Measurements from ENCODE around the gene OR11H6.
"Not testable (repeated sequence)": the region's sequence is repeated elsewhere in the genome, so short reads cannot be mapped to it uniquely, and the experiment has no call there.

OR11H6 gene, protein sequence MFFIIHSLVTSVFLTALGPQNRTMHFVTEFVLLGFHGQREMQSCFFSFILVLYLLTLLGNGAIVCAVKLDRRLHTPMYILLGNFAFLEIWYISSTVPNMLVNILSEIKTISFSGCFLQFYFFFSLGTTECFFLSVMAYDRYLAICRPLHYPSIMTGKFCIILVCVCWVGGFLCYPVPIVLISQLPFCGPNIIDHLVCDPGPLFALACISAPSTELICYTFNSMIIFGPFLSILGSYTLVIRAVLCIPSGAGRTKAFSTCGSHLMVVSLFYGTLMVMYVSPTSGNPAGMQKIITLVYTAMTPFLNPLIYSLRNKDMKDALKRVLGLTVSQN

DNA sequence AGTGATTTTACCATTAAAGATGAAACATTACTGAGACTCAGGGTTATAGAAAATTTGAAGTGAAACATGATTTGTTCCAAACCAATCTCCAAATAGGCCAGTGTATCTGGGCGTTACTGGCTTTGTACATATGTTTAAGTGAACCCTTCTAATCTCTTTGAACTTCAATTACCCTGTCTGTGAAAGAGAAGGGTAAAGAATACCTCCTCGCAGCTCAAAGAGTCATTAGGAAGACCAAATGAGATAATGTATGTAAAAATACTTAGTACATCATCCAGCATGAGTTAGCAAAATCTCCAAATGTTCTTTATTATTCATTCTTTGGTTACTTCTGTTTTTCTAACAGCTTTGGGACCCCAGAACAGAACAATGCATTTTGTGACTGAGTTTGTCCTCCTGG, at the start of gene OR11H6:
TSS of gene OR11H6 (plus strand) at position 301 of the 400 bp plus-strand sequence. CDS start at position 301, 0 bp downstream.
- no peak for DNase-seq (ENCODE audit: low read depth, low spot score)

DNA sequence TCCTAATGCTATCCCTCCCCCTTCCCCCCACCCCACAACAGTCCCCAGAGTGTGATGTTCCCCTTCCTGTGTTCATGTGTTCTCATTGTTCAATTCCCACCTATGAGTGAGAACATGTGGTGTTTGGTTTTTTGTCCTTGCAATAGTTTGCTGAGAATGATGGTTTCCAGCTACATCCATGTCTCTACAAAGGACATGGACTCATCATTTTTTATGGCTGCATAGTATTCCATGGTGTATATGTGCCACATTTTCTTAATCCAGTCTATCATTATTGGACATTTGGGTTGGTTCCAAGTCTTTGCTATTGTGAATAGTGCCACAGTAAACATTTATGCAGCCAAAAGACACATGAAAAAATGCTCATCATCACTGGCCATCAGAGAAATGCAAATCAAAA, 49.3 kb upstream of the OR11H6 start:
- DNase-seq (ENCODE audit: low read depth, low spot score): not testable (repeated sequence)

DNA sequence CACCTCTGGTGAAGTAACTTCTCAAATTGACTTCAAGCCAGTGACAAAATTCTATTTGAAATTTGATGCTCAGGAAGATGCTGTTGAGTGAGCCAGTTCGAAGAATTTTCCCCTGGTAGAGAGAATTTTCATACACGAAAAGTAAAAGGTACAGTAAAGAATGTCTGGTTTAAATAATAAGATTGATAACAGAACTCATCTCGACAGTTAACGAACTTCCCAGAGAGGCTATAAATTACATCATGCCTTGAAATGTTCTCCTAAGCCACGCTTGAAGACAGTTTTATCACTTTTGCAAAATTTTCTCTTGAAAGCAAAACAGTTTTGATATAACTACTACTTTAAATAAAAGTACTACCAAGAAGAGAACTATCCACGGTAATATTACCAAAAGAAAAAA, 47.2 kb upstream of the OR11H6 start:
- no peak for DNase-seq (ENCODE audit: low read depth, low spot score)

DNA sequence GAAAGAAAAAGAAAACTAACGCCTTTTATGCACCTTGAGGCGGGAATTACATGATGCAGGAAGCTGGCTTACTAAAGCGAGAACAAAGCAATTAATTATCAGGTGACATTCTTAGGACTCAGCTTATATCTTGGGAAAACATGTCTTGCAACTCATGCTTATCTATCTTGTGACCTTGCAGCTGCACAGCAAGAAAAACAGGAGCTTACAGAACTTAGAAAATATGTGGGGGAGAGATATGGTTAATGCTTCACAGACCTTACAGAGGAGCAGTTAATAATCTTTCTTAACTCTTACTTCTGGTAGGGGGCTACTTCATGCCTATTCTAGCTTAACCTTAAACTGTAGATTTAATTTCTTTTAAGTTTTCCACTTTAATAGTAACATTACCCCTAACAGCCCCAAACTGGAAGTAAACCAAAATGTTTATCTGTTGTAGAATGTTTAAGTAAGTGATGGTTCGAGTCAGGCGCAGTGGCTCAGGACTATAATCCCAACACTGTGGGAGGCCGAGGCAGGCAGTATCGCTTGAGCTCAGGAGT, 46.0 kb upstream of the OR11H6 start:
- DNase-seq (ENCODE audit: low read depth, low spot score): no peak

DNA sequence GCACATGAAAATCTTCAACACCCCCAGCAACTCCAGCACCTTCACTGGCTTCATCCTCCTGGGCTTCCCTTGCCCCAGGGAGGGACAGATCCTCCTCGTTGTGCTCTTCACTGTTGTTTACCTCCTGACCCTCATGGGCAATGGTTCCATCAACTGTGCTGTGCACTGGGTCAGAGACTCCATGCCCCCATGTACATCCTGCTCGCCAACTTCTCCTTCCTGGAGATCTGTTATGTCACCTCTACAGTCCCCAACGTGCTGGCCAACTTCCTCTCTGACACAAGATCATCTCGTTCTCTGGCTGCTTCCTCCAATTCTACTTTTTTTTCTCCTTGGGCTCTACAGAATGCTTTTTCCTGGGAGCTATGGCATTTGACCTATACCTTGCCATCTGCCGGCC, 44.3 kb upstream of the OR11H6 start:
- no peak for DNase-seq (ENCODE audit: low read depth, low spot score)

DNA sequence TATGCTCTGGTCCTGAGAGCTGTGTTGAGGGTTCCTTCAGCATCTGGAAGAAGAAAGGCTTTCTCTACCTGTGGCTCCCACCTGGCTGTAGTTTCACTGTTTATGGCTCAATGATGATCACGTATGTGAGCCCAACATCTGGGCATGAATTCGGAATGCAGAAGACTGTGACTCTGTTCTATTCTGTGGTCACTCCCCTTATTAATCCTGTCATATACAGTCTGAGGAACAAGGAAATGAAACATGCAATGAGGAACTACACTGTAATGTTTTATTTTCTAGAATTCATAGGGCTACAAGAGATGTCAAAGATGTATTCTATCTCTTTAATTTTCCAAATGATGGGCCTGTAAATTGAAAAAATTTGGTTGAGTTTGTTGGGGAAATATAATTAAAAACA, 43.6 kb upstream of the OR11H6 start:
- DNase-seq (ENCODE audit: low read depth, low spot score): no peak

DNA sequence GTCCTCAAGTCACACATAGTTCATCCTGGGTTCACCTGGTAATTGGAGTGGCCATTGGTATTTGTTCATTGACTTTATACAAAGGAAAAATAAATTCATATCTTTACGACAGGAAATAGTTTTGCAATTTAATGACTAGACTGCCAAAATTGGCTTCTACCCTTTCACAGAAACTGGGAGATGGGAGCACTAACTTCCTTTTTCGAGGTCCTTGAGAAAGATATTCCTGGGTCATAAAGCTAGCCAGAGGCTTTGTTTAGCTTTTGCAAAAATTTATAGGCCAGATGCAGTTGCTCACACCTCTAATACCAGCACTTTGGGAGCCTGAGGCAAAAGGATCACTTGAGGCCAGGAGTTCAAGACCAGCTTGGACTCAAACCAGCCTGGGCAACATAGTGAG, 43.0 kb upstream of the OR11H6 start:
- no peak for DNase-seq (ENCODE audit: low read depth, low spot score)

DNA sequence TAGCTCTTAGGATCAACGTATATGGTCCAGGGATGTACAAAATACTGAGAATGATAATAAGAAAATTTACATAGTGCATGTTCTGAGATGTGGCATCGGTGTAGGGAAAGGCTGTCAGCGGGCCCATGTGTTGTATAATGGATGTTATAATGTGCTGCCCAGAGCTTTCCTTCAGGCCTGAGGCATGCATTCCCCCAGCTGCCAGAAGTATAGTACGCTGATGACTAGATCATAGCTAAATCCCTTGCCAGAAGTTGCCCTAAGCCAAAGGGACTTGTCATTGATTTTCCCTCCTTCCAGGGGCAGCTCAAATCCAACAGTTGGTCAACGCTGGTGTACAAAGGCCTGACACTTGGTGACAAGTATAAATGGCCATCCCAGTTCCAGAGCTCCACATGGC, 39.3 kb upstream of the OR11H6 start:
- DNase-seq (ENCODE audit: low read depth, low spot score): no peak

DNA sequence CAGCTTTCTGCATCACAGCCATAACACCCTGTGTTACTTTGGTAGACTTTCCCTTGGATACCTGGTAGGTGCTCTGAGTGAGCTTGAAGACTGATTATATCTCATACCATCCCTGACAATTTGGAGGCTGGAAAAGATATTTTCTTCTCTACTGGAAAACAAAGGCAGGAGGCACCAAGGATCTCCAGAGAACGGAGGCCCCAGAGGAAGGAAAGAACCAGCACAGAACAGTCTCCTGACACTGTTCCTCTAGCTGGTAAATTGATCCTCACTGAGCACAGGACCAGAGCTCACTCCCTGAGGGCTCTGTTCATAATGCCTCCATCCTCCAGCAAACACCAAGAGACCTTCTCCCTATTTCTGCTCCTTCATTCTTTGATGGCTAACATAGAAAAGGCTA, 32.9 kb upstream of the OR11H6 start, which contains the start of gene OR11G2:
TSS of gene OR11G2 (plus strand) at position 301 of the 400 bp plus-strand sequence. CDS start 6,542 bp downstream, outside the sequence.
- DNase-seq (ENCODE audit: low read depth, low spot score): no peak

DNA sequence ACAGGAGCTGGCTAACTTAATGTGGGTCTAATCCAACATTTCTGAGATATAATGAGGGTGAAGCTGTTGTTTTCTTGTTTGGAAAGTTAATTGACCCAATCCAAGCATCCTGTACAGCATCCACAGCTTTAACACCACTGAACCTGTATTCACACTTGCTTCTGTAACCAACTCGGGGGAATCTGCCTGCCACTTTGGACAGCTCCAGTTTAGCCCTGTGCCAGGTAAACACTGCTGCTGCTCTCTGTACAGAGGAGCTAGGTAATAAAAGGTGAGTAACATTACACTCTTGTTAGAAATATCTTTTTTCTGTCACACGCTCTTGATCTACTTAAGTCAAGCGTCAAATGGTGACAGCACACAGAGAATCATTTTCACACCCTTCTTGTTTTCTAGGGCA, 32.1 kb upstream of the OR11H6 start:
- no peak for DNase-seq (ENCODE audit: low read depth, low spot score)

DNA sequence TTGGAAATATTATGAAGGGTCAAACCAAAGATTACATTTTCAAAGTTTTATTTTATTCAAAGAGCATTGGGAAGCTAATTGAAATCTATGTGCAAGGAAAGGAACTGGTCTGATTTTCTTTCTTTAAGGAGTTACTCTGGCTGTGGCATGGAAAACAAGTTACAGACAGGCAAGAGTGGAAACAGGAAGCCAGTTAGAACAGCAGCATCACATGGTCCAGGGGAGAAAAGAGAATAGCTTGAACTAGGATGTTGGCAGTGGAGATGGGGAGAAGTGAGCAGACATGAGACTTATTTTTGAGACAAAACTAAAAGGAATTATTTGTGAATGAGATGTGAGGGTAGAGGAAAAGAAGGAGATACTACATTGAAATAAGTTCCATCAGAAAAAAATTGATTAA, 29.4 kb upstream of the OR11H6 start:
- DNase-seq (ENCODE audit: low read depth, low spot score): no peak

DNA sequence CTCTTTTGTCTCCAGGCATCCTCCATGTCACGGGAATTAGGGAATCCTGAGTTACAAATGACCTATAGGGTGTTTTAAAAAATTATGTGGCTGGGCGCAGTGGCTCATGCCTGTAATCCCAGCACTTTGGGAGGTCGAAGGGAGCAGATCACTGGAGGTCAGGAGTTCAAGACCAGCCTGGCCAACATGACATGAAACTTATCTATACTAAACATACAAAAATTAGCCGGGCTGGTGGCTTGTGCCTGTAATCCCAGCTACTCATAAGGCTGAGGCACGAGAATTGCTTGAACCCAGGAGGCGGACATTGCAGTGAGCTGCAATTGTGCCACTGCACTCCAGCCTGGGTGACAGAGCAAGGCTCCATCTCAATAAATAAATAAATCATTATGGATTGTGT, 28.3 kb upstream of the OR11H6 start:
- not testable (repeated sequence) for DNase-seq (ENCODE audit: low read depth, low spot score)

DNA sequence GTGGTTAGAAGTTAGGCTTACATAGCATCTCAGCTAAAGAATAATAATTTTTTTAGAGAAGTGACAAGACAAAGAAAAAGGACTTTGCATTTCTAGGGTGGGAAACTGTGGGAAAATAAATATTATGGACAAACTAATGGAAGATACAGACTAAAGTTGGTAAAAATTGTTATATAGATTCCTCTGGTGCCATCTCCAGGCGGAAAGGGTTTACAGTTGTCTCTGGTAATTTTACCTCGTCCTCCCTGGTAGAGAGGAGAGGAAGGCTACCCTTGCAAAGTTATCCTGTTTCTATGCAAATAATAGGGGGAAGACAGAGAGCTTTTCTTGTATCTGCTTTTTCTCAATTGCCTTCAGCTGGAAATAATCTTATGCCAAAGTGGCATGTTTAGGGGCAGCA, 27.6 kb upstream of the OR11H6 start:
- DNase-seq (ENCODE audit: low read depth, low spot score): no peak

DNA sequence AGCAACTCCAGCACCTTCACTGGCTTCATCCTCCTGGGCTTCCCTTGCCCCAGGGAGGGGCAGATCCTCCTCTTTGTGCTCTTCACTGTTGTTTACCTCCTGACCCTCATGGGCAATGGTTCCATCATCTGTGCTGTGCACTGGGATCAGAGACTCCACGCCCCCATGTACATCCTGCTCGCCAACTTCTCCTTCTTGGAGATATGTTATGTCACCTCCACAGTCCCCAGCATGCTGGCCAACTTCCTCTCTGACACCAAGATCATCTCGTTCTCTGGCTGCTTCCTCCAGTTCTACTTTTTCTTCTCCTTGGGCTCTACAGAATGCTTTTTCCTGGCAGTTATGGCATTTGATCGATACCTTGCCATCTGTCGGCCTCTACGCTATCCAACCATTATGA, 26.1 kb upstream of the OR11H6 start:
- no peak for DNase-seq (ENCODE audit: low read depth, low spot score)

DNA sequence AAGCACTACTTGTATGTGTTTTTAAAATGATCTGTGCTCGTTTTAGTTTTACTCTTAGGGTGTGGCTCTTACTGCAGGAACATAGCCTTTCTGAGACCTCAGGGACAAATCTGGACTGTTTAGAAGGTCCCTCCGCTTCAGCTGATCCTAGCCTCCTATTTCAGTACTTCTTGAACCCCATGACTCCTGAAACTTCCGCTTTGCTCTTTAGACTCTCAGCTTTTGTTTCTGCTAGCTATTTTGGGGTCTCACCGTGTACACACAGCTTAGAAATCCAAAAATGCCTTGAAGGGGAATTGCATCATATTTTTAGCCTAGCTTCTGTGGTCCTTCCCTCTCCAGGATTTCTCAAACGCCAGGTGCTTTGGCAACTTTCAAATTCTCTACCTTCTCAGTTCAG, 24.5 kb upstream of the OR11H6 start:
- no peak for DNase-seq (ENCODE audit: low read depth, low spot score)

DNA sequence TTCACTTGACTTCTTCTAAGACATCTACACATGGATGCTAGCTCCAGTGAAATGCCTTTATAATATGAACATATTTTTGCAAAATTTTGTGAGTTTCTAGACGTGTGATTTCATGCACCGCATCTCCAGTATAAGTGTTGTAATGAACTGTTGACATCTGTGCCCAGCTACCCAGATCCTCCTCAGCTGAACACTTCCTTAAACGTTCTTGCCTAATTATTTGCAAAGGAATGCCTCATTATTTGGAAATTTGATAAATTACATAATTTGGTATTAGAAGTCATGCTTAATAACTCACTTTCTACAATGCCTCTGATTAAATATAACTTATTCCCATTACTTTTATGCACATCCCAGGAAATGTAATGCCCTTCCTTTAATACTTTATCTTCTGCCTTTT, 18.8 kb upstream of the OR11H6 start:
- DNase-seq (ENCODE audit: low read depth, low spot score): no peak

DNA sequence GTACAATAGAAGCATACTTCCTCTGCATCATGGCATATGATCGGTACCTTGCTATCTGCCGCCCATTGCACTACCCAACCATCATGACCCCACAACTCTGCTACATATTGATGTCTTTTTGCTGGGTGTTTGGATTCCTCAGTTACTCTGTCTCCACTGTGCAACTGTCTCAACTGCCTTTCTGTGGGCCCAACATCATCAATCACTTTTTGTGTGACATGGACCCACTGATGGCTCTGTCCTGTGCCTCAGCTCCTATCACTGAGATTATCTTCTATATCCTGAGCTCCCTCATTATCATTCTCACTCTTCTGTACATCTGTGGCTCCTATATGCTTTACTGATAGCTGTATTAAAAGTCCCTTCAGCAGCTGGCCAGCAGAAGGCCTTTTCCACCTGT, 13.9 kb upstream of the OR11H6 start:
- DNase-seq (ENCODE audit: low read depth, low spot score): no peak

DNA sequence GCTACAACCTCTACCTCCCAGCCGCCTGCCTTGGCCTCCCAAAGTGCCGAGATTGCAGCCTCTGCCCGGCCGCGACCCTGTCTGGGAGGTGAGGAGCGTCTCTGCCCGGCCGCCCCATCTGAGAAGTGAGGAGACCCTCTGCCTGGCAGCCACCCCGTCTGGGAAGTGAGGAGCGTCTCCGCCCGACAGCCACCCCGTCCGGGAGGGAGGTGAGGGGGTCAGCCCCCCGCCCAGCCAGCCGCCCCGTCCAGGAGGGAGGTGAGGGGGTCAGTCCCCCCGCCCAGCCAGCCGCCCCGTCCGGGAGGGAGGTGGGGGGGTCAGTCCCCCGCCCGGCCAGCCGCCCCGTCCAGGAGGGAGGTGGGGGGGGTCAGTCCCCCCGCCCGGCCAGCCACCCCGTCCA, 11.1 kb upstream of the OR11H6 start:
- not testable (repeated sequence) for DNase-seq (ENCODE audit: low read depth, low spot score)

DNA sequence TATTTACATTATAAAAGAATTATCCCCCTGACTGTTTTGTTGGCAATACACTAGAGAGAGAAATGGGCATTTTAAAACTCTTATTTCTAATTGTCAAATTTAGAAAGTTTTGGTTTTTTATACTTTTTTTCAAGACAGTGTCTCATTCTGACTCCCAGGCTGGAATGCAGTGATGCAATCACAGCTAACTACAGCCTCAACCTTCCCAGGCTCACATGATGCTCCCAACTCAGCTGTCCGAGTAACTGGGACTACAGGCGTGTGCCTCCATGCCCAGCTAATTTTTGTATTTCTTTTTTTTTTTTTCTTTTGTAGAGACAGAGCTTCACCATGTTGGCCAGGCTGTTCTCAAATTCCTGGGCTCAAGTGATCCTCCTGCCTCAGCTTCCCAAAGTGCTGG, 8.3 kb upstream of the OR11H6 start:
- no peak for DNase-seq (ENCODE audit: low read depth, low spot score)

DNA sequence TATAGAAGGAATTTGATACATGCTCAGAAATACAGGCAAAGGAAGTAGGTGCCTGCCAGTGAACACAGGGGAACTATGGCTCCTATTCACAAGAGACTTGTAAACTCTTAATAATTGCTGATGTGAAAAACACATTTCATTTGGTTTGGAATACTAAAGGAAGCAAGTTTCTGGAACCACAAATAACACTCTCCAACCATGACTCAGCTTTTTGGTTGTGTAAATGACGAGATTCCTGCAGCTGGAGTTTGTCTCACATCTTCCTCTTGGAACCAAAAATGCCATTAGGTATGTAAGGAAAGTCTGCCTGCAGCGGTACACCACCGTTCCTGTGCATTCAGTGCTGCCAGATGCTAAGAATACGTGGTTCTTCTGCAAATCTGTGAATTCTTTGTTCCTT, 4.5 kb upstream of the OR11H6 start:
- DNase-seq (ENCODE audit: low read depth, low spot score): no peak

DNA sequence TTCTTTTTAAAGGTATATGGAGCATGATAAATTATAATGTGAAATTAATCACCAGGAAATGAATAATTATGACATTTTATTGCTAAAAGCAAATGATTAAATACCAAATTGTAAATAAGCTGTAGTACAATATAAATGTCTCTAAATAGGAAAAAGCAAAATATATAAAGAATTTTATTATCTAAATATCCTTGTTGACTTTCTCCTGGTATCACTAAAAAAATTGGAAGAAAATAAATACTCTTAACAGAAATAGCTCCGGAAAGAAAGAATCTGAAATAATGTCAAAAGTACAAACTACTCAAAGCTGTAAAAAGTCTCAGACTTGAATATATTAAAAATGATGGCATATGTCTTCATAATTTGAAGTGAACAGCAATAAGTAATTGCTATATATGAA, 5.2 kb downstream of the OR11H6 start, which contains the start of gene OR11H7:
TSS of gene OR11H7 (plus strand) at position 301 of the 400 bp plus-strand sequence.
- DNase-seq (ENCODE audit: low read depth, low spot score): no peak

DNA sequence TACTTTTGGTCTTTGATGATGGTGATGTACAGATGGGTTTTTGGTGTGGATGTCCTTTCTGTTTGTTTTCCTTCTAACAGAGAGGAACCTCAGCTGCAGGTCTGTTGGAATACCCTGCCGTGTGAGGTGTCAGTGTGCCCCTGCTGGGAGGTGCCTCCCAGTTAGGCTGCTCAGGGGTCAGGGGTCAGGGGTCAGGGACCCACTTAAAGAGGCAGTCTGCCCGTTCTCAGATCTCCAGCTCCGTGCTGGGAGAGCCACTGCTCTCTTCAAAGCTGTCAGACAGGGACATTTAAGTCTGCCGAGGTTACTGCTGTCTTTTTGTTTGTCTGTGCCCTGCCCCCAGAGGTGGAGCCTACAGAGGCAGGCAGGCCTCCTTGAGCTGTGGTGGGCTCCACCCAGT, 11.9 kb downstream of the OR11H6 start:
- DNase-seq (ENCODE audit: low read depth, low spot score): not testable (repeated sequence)

DNA sequence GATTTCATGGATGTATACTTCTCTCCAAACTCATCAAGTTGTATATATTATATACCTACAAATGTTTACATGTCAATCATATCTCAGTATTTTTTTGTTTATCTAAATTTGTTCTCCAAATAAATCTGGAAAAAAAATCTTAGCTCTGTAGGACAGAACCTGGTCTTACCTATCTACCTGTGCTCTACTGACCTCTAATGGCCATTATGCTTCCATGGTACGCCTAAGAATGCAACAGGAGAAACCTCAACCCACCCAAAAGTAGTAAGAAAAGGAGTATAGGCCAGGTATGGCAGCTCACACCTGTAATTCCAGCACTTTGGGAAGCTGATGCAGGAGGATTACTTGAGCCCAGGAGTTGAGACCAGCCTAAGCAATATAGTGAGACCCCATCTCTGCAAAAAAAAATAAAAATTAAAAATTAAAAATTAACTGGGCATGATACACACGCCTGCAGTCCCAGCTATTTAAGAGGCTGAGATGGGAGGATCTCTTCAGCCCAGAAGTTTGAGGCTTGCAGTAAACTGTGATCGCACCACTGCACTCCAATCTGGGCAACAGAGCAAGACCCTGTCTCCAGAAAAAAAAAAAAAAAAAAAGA, 24.2 kb downstream of the OR11H6 start:
- no peak for DNase-seq (ENCODE audit: low read depth, low spot score)

Measured in ELF-1 (cell line).